ENCODE data around the gene MZF1. TPM values are rescaled to one million over a fixed set of nuclear protein-coding genes. Genes with fewer than 3 reads are reported as not detected.

MZF1 gene
- total RNA-seq, 1 donor from 2014 or later: 30.9 TPM

- peaks cover 37% of the 10 kb centered on the region for H3K4me1 Mint-ChIP-seq (ENCODE audit: unreplicated experiment)
- TF ChIP-seq CTCF (IDR thresholded peaks at IDR 0.05): no peak
These were observed 13.7 kb downstream of the MZF1 start for GRCh38 chr19:58559275-58560006.

GRCh38 chr19:58558623-58559274, 14.4 kb downstream of the MZF1 start:
- Mint-ChIP-seq H3K4me3 (ENCODE audit: unreplicated experiment) (peak overlapping the region; percentile 97), H3K4me1 (ENCODE audit: unreplicated experiment) (peaks cover 44% of the 10 kb centered on the region), H3K27ac (ENCODE audit: unreplicated experiment) (peak overlapping the region; percentile 99), H3K9me3 (ENCODE audit: unreplicated experiment) (no peaks in the 10 kb centered on the region), H3K36me3 (ENCODE audit: unreplicated experiment) (peaks cover 13% of the 10 kb centered on the region), H3K27me3 (ENCODE audit: unreplicated experiment) (no peaks in the 10 kb centered on the region)
- DNase-seq (ENCODE audit: extremely low spot score, unreplicated experiment): peak; percentile 100
- TF ChIP-seq CTCF (IDR thresholded peaks at IDR 0.05): no peak

More at GRCh38 chr19:58559275-58560006, 13.7 kb downstream of the MZF1 start:
- Mint-ChIP-seq H3K27ac (ENCODE audit: unreplicated experiment) (peak overlapping the region; percentile 99), H3K27me3 (ENCODE audit: unreplicated experiment) (no peaks in the 10 kb centered on the region), H3K9me3 (ENCODE audit: unreplicated experiment) (no peaks in the 10 kb centered on the region), H3K4me3 (ENCODE audit: unreplicated experiment) (peak overlapping the region; percentile 97), H3K36me3 (ENCODE audit: unreplicated experiment) (peaks cover 13% of the 10 kb centered on the region)
- DNase-seq (ENCODE audit: extremely low spot score, unreplicated experiment): peak; percentile 95

DNA sequence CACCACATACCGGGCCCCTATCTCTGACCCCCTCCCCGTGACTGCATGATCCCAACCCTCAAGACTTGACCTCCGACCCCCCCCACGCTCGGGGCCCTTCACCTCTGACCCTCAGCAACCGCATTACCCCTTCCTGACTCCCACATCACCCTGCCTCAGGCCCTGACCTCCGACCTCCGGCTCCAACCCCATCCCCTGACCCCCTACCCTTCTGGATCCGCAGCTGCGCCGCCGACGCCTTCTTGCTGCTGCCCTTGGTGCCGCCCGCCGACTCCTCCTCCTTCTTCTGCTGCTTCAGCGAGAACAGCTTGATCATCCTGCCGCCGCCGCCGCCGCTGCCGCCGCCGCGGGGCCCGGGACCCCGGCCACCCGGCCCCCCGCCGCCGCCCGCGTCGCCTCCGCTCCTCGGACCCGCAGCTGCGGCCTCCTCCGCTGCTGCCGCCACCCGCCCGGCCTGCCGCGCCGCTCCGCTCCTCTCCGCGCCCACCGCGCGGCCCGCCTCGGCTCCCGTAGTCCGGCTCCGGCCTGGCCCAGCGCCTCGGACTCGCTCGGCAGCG, 15.0 kb downstream of the MZF1 start, which contains the start of gene UBE2M:
TSS of gene UBE2M (minus strand) at position 546 of the 557 bp plus-strand sequence. CDS start at position 316, 230 bp downstream.
- no peaks in the 10 kb centered on the region for H3K27me3 Mint-ChIP-seq (ENCODE audit: unreplicated experiment)
- DNase-seq (ENCODE audit: extremely low spot score, unreplicated experiment): no peak
- no peak for TF ChIP-seq CTCF (IDR thresholded peaks at IDR 0.05)
- peak within 1 kb of the TSS; percentile 99 for H3K27ac Mint-ChIP-seq (ENCODE audit: unreplicated experiment)
- H3K9me3 Mint-ChIP-seq (ENCODE audit: unreplicated experiment): no peaks in the 10 kb centered on the region
- peaks cover 47% of the 10 kb centered on the region for H3K4me1 Mint-ChIP-seq (ENCODE audit: unreplicated experiment)
- peaks cover 14% of the 10 kb centered on the region for H3K36me3 Mint-ChIP-seq (ENCODE audit: unreplicated experiment)
- H3K4me3 Mint-ChIP-seq (ENCODE audit: unreplicated experiment): peak within 1 kb of the TSS; percentile 97

DNA sequence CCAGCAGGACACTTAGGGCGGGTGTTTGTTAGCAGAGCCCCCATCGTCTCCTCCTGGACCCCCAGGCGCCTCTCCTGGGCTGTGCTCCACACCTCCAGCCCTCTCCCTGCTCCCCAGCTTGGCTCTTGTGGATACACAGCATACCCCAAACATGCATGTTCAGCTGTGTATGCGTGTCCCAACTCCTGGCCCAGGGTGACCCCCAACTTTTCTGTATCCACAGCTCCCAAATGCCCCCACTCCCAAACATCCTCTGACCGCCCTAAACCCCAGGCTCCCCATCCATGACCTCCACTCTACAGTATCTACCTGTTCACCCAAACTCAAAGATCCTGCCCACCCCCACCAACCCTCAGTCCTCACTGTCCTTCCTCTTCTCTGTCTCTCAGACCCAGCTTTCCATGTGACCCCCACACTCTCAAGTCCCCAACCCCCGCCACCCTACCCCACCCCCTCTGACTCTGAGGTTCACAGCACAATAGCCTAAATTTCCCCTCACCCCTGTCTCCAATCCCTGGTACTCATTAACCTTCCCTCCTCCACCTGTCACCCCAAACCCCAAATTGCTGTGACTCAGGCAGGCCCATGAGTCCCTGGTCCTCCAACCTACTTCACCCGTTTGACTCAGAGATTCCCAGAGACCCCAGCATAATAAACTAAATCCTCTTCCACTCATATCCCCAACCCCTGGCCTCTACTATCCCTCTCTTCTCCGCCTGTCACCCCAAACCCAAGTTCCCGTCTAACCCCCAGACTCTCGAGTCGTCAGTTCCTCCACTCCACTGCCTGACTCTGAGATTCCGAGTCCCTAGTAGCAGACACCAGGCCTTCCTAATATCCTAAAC, 15.7 kb downstream of the MZF1 start:
- Mint-ChIP-seq H3K4me3 (ENCODE audit: unreplicated experiment) (peak overlapping the region; percentile 97), H3K9me3 (ENCODE audit: unreplicated experiment) (no peaks in the 10 kb centered on the region), H3K27me3 (ENCODE audit: unreplicated experiment) (no peaks in the 10 kb centered on the region), H3K36me3 (ENCODE audit: unreplicated experiment) (peaks cover 20% of the 10 kb centered on the region), H3K4me1 (ENCODE audit: unreplicated experiment) (peaks cover 47% of the 10 kb centered on the region), H3K27ac (ENCODE audit: unreplicated experiment) (peak overlapping the region; percentile 98)
- DNase-seq (ENCODE audit: extremely low spot score, unreplicated experiment): no peak
- TF ChIP-seq CTCF (IDR thresholded peaks at IDR 0.05): no peak
